Karpas-422 (cell line): Measurements from ENCODE around the gene OGFOD1. TPM values are rescaled to one million over a fixed set of nuclear protein-coding genes. Genes with fewer than 3 reads are reported as not detected.

Experiments used
- DNase-seq: peaks from one replicate; pipeline ENCODE4 v3.0.0-alpha.2; 2015
- H2AFZ ChIP-seq: fragments of 200-600 bp; sonication (generic); 2 replicates; pipeline ENCODE4 v1.6.1; 2014; ENCODE audit warnings: antibody characterized with exemption, low read length, mixed read lengths
- H3K27ac ChIP-seq: fragments of 200-600 bp; sonication (generic); 2 replicates; pipeline ENCODE4 v1.5.1; 2014; ENCODE audit warnings: mild to moderate bottlenecking, low read length, moderate library complexity
- H3K27me3 ChIP-seq: fragments of 200-600 bp; sonication (generic); 2 replicates; pipeline ENCODE4 v1.6.1; 2014; ENCODE audit warnings: low read length, mixed read lengths
- H3K36me3 ChIP-seq: fragments of 200-600 bp; sonication (generic); 2 replicates; pipeline ENCODE4 v1.6.1; 2014; ENCODE audit warnings: low read length, mixed read lengths; ENCODE audit not compliant: insufficient read depth
- H3K4me1 ChIP-seq: fragments of 200-600 bp; sonication (generic); 2 replicates; pipeline ENCODE4 v1.6.1; 2014; ENCODE audit warnings: mild to moderate bottlenecking, low read length, mixed read lengths
- H3K4me2 ChIP-seq: fragments of 200-600 bp; sonication (generic); 2 replicates; pipeline ENCODE4 v1.6.1; 2014; ENCODE audit warnings: low read length, low read depth, mild to moderate bottlenecking; ENCODE audit not compliant: poor library complexity, severe bottlenecking
- H3K4me3 ChIP-seq: fragments of 200-600 bp; sonication (generic); 2 replicates; pipeline ENCODE4 v1.5.1; 2014; ENCODE audit warnings: mild to moderate bottlenecking, antibody characterized with exemption, low read length, mixed read lengths
- H3K79me2 ChIP-seq: fragments of 200-600 bp; sonication (generic); 2 replicates; pipeline ENCODE4 v1.6.1; 2014; ENCODE audit warnings: mild to moderate bottlenecking, low read length, mixed read lengths
- H3K9ac ChIP-seq: fragments of 200-600 bp; sonication (generic); 2 replicates; pipeline ENCODE4 v1.6.0; 2014; ENCODE audit warnings: low read length
- H3K9me2 ChIP-seq: fragments of 200-600 bp; sonication (generic), shearing (Covaris generic); replicated peaks from 2 replicates; pipeline ENCODE4 v1.6.0; 2014; ENCODE audit warnings: mild to moderate bottlenecking, low read length, moderate library complexity; ENCODE audit not compliant: insufficient read depth
- H3K9me3 ChIP-seq: fragments of 300-700, 200-600 bp; sonication (generic); 2 replicates; pipeline ENCODE4 v1.6.1; 2014; ENCODE audit warnings: low read length, mixed read lengths
- H4K20me1 ChIP-seq: fragments of 200-600 bp; sonication (generic); 2 replicates; pipeline ENCODE4 v1.6.1; 2014; ENCODE audit warnings: mild to moderate bottlenecking, antibody characterized with exemption, low read length, low read depth; ENCODE audit not compliant: insufficient read depth
- total RNA-seq: library from RNA; depleted of rRNA; stranded (reverse); fragments of >200 nt; shearing (Covaris generic); gene quantifications from 2 replicates; pipeline ENCODE4 v1.2.3, GENCODE V29; 2014; ENCODE audit warnings: low replicate concordance

OGFOD1 gene
- total RNA-seq, 1 experiment from 2014 or later, result 51.9 TPM

DNA sequence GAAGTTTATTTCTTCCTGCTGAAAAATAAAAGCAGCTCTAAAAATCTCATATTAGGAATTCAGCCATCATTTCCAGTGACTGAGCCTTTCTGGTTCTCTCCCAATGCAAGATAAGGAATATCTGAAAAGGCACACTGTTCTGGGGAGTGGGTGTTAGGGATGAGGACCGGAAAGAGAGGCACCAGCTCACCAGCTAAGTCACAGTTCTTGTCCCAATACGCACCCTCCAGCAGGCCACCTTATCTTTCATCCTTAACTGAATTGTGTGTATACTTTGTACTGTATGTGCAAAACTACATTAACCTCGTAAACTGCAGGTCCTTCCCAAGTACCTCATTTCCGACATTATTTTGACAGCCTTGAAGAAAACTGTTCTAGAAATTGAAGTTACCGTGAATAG, 37.0 kb upstream of the OGFOD1 start:
- peaks cover 92% of the 10 kb centered on the region for H3K79me2 ChIP-seq
- no peak overlapping the region for H3K4me3 ChIP-seq

GRCh38 chr16:56415875-56416274, 35.5 kb upstream of the OGFOD1 start:
- no peaks in the 10 kb centered on the region for H3K27me3 ChIP-seq
- H3K4me1 ChIP-seq, result peaks cover 43% of the 10 kb centered on the region
- no peak for DNase-seq
- peak overlapping the region; percentile 82 for H3K27ac ChIP-seq
- no peaks in the 10 kb centered on the region for H3K9me3 ChIP-seq
- H3K4me3 ChIP-seq, result no peak overlapping the region
- no peak overlapping the region for H2AFZ ChIP-seq
- H3K4me2 ChIP-seq, result peak overlapping the region; percentile 55
- no peaks in the 10 kb centered on the region; the same call in 1 of the 2 replicates for H3K36me3 ChIP-seq
- H3K9me2 ChIP-seq, result no peaks in the 10 kb centered on the region
- peak overlapping the region; percentile 9; the same call in 1 of the 2 replicates for H3K9ac ChIP-seq
- H4K20me1 ChIP-seq, result peaks cover 15% of the 10 kb centered on the region; the same call in 1 of the 2 replicates
- peaks cover 99% of the 10 kb centered on the region for H3K79me2 ChIP-seq

More for the DNA sequence above, 37.0 kb upstream of the OGFOD1 start:
- no peak overlapping the region for H2AFZ ChIP-seq
- H4K20me1 ChIP-seq, result peaks cover 4% of the 10 kb centered on the region; the same call in 1 of the 2 replicates
- H3K9ac ChIP-seq, result no peak overlapping the region
- no peaks in the 10 kb centered on the region for H3K9me3 ChIP-seq
- no peaks in the 10 kb centered on the region for H3K27me3 ChIP-seq
- no peak overlapping the region for H3K27ac ChIP-seq
- H3K4me2 ChIP-seq, result no peak overlapping the region
- H3K4me1 ChIP-seq, result peaks cover 33% of the 10 kb centered on the region
- H3K36me3 ChIP-seq, result peaks cover 1% of the 10 kb centered on the region; the same call in 1 of the 2 replicates
- DNase-seq, result no peak
- H3K9me2 ChIP-seq, result no peaks in the 10 kb centered on the region

- Histone ChIP-seq H3K36me3 (no peaks in the 10 kb centered on the region; the same call in 1 of the 2 replicates), H2AFZ (no peak overlapping the region), H3K9me2 (no peaks in the 10 kb centered on the region), H3K4me1 (peaks cover 56% of the 10 kb centered on the region), H3K9me3 (no peaks in the 10 kb centered on the region), H3K4me3 (no peak overlapping the region), H3K4me2 (peak overlapping the region; percentile 14), H3K79me2 (peaks cover 98% of the 10 kb centered on the region), H3K9ac (no peak overlapping the region), H3K27ac (no peak overlapping the region), H3K27me3 (no peaks in the 10 kb centered on the region), H4K20me1 (peaks cover 21% of the 10 kb centered on the region; the same call in 1 of the 2 replicates)
- no peak for DNase-seq
These were observed 34.2 kb upstream of the OGFOD1 start for GRCh38 chr16:56417138-56417537.

GRCh38 chr16:56419740-56420548, 31.4 kb upstream of the OGFOD1 start:
- Histone ChIP-seq H3K4me2 (peak overlapping the region; percentile 82), H3K4me3 (0 out of 2 replicates have a peak overlapping the region, but pooled peaks have one; percentile 25), H3K4me1 (peaks cover 74% of the 10 kb centered on the region)

DNA sequence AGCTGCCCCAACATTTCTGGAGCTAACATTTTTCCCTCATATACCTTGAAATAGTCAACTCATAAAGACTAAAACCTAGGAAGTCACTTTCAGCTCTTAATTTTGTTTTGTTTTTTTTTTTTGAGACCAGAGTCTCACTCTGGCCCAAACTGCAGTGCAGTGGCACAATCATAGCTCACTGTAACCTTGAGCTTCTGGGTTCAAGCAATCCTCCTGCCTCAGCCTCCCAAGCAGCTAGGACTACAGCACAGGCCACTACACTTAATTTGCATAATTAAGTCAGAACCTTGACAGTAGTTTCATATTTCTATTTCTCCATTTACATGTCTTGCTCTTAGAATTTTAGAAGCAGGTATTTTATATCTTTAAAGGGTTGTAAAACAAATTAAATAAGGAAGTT, 30.7 kb upstream of the OGFOD1 start:
- no peaks in the 10 kb centered on the region for H3K9me2 ChIP-seq
- no peak overlapping the region for H2AFZ ChIP-seq
- H3K4me3 ChIP-seq, result peak overlapping the region; percentile 25; the same call in 1 of the 2 replicates
- no peaks in the 10 kb centered on the region for H3K9me3 ChIP-seq
- H3K4me1 ChIP-seq, result peaks cover 68% of the 10 kb centered on the region
- peaks cover 19% of the 10 kb centered on the region; the same call in 1 of the 2 replicates for H4K20me1 ChIP-seq
- no peak overlapping the region for H3K9ac ChIP-seq
- H3K4me2 ChIP-seq, result peak overlapping the region; percentile 82
- H3K27ac ChIP-seq, result peak overlapping the region; percentile 96
- H3K27me3 ChIP-seq, result no peaks in the 10 kb centered on the region
- H3K79me2 ChIP-seq, result peaks cover 93% of the 10 kb centered on the region
- peak; percentile 62 for DNase-seq
- no peaks in the 10 kb centered on the region for H3K36me3 ChIP-seq

More at GRCh38 chr16:56419740-56420548, 31.4 kb upstream of the OGFOD1 start:
- no peak overlapping the region for H2AFZ ChIP-seq
- no peak for DNase-seq
- no peak overlapping the region for H3K9ac ChIP-seq
- peak overlapping the region; percentile 96 for H3K27ac ChIP-seq
- H3K9me3 ChIP-seq, result no peaks in the 10 kb centered on the region
- peaks cover 23% of the 10 kb centered on the region; the same call in 1 of the 2 replicates for H4K20me1 ChIP-seq
- no peaks in the 10 kb centered on the region for H3K36me3 ChIP-seq
- H3K79me2 ChIP-seq, result peaks cover 98% of the 10 kb centered on the region
- H3K27me3 ChIP-seq, result no peaks in the 10 kb centered on the region
- H3K9me2 ChIP-seq, result no peaks in the 10 kb centered on the region

DNA sequence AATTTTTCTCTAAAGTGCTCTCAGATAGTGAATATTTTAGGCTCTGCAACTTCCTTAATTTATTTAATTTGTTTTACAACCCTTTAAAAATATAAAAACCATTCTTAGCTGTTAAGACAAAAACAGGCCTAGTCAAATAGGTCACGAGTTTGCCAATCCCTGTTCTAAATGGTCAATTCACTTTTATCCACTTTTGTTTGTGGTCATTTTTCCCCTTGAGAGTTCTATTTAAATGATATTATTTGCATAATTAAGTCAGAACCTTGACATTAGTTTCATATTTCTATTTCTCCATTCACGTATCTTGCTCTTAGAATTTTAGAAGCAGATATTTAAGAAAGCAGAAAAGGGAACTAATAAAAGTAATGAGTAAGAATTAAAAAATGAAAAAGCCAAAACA, 30.0 kb upstream of the OGFOD1 start:
- peaks cover 66% of the 10 kb centered on the region for H3K4me1 ChIP-seq

GRCh38 chr16:56421976-56422669, 29.2 kb upstream of the OGFOD1 start:
- no peaks in the 10 kb centered on the region for H3K9me3 ChIP-seq
- DNase-seq, result peak; percentile 58
- peaks cover 19% of the 10 kb centered on the region; the same call in 1 of the 2 replicates for H4K20me1 ChIP-seq
- H3K4me2 ChIP-seq, result peak overlapping the region; percentile 82
- peaks cover 58% of the 10 kb centered on the region for H3K4me1 ChIP-seq
- peaks cover 78% of the 10 kb centered on the region for H3K79me2 ChIP-seq
- peak overlapping the region; percentile 96 for H3K27ac ChIP-seq
- no peaks in the 10 kb centered on the region for H3K9me2 ChIP-seq
- no peaks in the 10 kb centered on the region for H3K27me3 ChIP-seq
- no peaks in the 10 kb centered on the region for H3K36me3 ChIP-seq
- peak overlapping the region; percentile 88 for H3K9ac ChIP-seq
- peak overlapping the region; percentile 92 for H3K4me3 ChIP-seq
- H2AFZ ChIP-seq, result no peak overlapping the region

More for the DNA sequence above, 30.0 kb upstream of the OGFOD1 start:
- H2AFZ ChIP-seq, result no peak overlapping the region
- no peaks in the 10 kb centered on the region for H3K36me3 ChIP-seq
- peak; percentile 95 for DNase-seq
- 0 out of 2 replicates have a peak overlapping the region, but pooled peaks have one; percentile 29 for H3K9ac ChIP-seq
- no peaks in the 10 kb centered on the region for H3K27me3 ChIP-seq
- no peaks in the 10 kb centered on the region for H3K9me3 ChIP-seq
- H3K4me3 ChIP-seq, result peak overlapping the region; percentile 92
- no peaks in the 10 kb centered on the region for H3K9me2 ChIP-seq
- peaks cover 86% of the 10 kb centered on the region for H3K79me2 ChIP-seq
- H4K20me1 ChIP-seq, result peaks cover 19% of the 10 kb centered on the region; the same call in 1 of the 2 replicates
- H3K27ac ChIP-seq, result peak overlapping the region; percentile 96
- peak overlapping the region; percentile 82 for H3K4me2 ChIP-seq
